ENCODE measurements around the gene SPRED2.
A peak's percentile ranks its signal among the peaks of the same experiment; 100 is the strongest.

Gene SPRED2

GRCh38 chr2:65291216-65292105, 140.9 kb downstream of the SPRED2 start:
- DNase-seq (ENCODE audit: insufficient read length) (no peak), FAIRE-seq (no peak)
- TF ChIP-seq TAF1 (IDR thresholded peaks at IDR 0.05; ENCODE audit: borderline replicate concordance, low read depth, low read length): no peak
- TF ChIP-seq POLR2A (IDR thresholded peaks at IDR 0.05; ENCODE audit: low read depth, low read length): no peak
- TF ChIP-seq POLR2AphosphoS5 (IDR thresholded peaks at IDR 0.05; ENCODE audit: low read depth, low read length): no peak

- DNase-seq (ENCODE audit: insufficient read length) (no peak), FAIRE-seq (no peak)
- TF ChIP-seq TAF1 (IDR thresholded peaks at IDR 0.05; ENCODE audit: borderline replicate concordance, low read depth, low read length): no peak
- TF ChIP-seq POLR2A (IDR thresholded peaks at IDR 0.05; ENCODE audit: low read depth, low read length): no peak
- no peak for TF ChIP-seq POLR2AphosphoS5 (IDR thresholded peaks at IDR 0.05; ENCODE audit: low read depth, low read length)
Measured at GRCh38 chr2:65287364-65287763, 145.0 kb downstream of the SPRED2 start.

GRCh38 chr2:65282477-65283053, 149.8 kb downstream of the SPRED2 start:
- FAIRE-seq (no peak), DNase-seq (ENCODE audit: insufficient read length) (no peak)
- no peak for TF ChIP-seq TAF1 (IDR thresholded peaks at IDR 0.05; ENCODE audit: borderline replicate concordance, low read depth, low read length)
- no peak for TF ChIP-seq POLR2AphosphoS5 (IDR thresholded peaks at IDR 0.05; ENCODE audit: low read depth, low read length)
- no peak for TF ChIP-seq POLR2A (IDR thresholded peaks at IDR 0.05; ENCODE audit: low read depth, low read length)

GRCh38 chr2:65281627-65282351, 150.6 kb downstream of the SPRED2 start:
- DNase-seq (ENCODE audit: insufficient read length): no peak
- TF ChIP-seq POLR2A (IDR thresholded peaks at IDR 0.05; ENCODE audit: low read depth, low read length) (no peak), TAF1 (IDR thresholded peaks at IDR 0.05; ENCODE audit: borderline replicate concordance, low read depth, low read length) (no peak), POLR2AphosphoS5 (IDR thresholded peaks at IDR 0.05; ENCODE audit: low read depth, low read length) (no peak)
- FAIRE-seq: no peak

- DNase-seq (ENCODE audit: insufficient read length) (no peak), FAIRE-seq (no peak)
- no peak for TF ChIP-seq POLR2AphosphoS5 (IDR thresholded peaks at IDR 0.05; ENCODE audit: low read depth, low read length)
- no peak for TF ChIP-seq TAF1 (IDR thresholded peaks at IDR 0.05; ENCODE audit: borderline replicate concordance, low read depth, low read length)
- no peak for TF ChIP-seq POLR2A (IDR thresholded peaks at IDR 0.05; ENCODE audit: low read depth, low read length)
Measured at GRCh38 chr2:65279756-65280155, 152.6 kb downstream of the SPRED2 start.

- DNase-seq (ENCODE audit: insufficient read length): no peak
- peak; percentile 67 for FAIRE-seq
- TF ChIP-seq POLR2AphosphoS5 (IDR thresholded peaks at IDR 0.05; ENCODE audit: low read depth, low read length) (no peak), POLR2A (IDR thresholded peaks at IDR 0.05; ENCODE audit: low read depth, low read length) (no peak), TAF1 (IDR thresholded peaks at IDR 0.05; ENCODE audit: borderline replicate concordance, low read depth, low read length) (no peak)
Measured at GRCh38 chr2:65278531-65278981, 153.8 kb downstream of the SPRED2 start.

- no peak for FAIRE-seq
- TF ChIP-seq POLR2A (IDR thresholded peaks at IDR 0.05; ENCODE audit: low read depth, low read length) (no peak), TAF1 (IDR thresholded peaks at IDR 0.05; ENCODE audit: borderline replicate concordance, low read depth, low read length) (no peak), POLR2AphosphoS5 (IDR thresholded peaks at IDR 0.05; ENCODE audit: low read depth, low read length) (no peak)
Measured at GRCh38 chr2:65277791-65278483, 154.5 kb downstream of the SPRED2 start.

GRCh38 chr2:65277118-65277517, 155.3 kb downstream of the SPRED2 start:
- no peak for FAIRE-seq
- no peak for DNase-seq (ENCODE audit: insufficient read length)

More at GRCh38 chr2:65277791-65278483, 154.5 kb downstream of the SPRED2 start:
- DNase-seq (ENCODE audit: insufficient read length): no peak

GRCh38 chr2:65276609-65277008, 155.8 kb downstream of the SPRED2 start:
- FAIRE-seq (no peak), DNase-seq (ENCODE audit: insufficient read length) (no peak)
- no peak for TF ChIP-seq POLR2A (IDR thresholded peaks at IDR 0.05; ENCODE audit: low read depth, low read length)
- no peak for TF ChIP-seq POLR2AphosphoS5 (IDR thresholded peaks at IDR 0.05; ENCODE audit: low read depth, low read length)
- no peak for TF ChIP-seq TAF1 (IDR thresholded peaks at IDR 0.05; ENCODE audit: borderline replicate concordance, low read depth, low read length)

More at GRCh38 chr2:65277118-65277517, 155.3 kb downstream of the SPRED2 start:
- TF ChIP-seq POLR2AphosphoS5 (IDR thresholded peaks at IDR 0.05; ENCODE audit: low read depth, low read length) (no peak), POLR2A (IDR thresholded peaks at IDR 0.05; ENCODE audit: low read depth, low read length) (no peak), TAF1 (IDR thresholded peaks at IDR 0.05; ENCODE audit: borderline replicate concordance, low read depth, low read length) (no peak)

- 0 out of 2 replicates have a peak, but pooled peaks have one; percentile 35 for TF ChIP-seq POLR2AphosphoS5 (IDR thresholded peaks at IDR 0.05; ENCODE audit: low read depth, low read length)
- TF ChIP-seq POLR2A (IDR thresholded peaks at IDR 0.05; ENCODE audit: low read depth, low read length): no peak
- FAIRE-seq (no peak), DNase-seq (ENCODE audit: insufficient read length) (no peak)
Measured at GRCh38 chr2:65275141-65275915, 157.1 kb downstream of the SPRED2 start.
